HCT116 (cell line): Measurements from ENCODE around the gene INCENP. TPM values are rescaled to one million over a fixed set of nuclear protein-coding genes. Genes with fewer than 3 reads are reported as not detected.

Experiments
- ATAC-seq: fragments of 200-7000 bp; cut with Tn5 transposase; 2 replicates; pipeline ENCODE4 v1.9.1; 2020; ENCODE audit warnings: mild to moderate bottlenecking, moderate library complexity
- BruUV-seq: library from RNA; stranded (reverse); fragments of 400-500 nt; replicated peaks from 2 replicates; lab custom pipeline; 2021; lab: Mats Ljungman, UMichigan
- CTCF ChIA-PET: fragments of 300-600 bp; sonication (Branson Sonifier 250); formaldehyde crosslinking; loops from one replicate; lab custom pipeline; 2021; ENCODE audit warnings: antibody characterized with exemption; lab: Charles Lee
- POLR2A ChIA-PET: fragments of 300-600, 350-600 bp; sonication (Branson Sonifier 250); formaldehyde crosslinking; loops from one replicate; lab custom pipeline; 2021; ENCODE audit warnings: antibody characterized with exemption; lab: Charles Lee
- RAD21 ChIA-PET, 2 experiments: fragments of 300-600 bp; sonication (Branson Sonifier 250); formaldehyde crosslinking; loops; one replicate each; lab custom pipeline; 2023; ENCODE audit warnings: low total read pairs in 2 of 2; ENCODE audit not compliant: uncharacterized antibody in 2 of 2, unreplicated experiment in 2 of 2, low non-redundant PET in 1 of 2; lab: Charles Lee
- DNase-seq: peaks from one replicate; pipeline ENCODE4 v3.0.0-alpha.2; 2010; ENCODE audit warnings: low read depth, low spot score
- H2AFZ ChIP-seq: fragments of 200-600 bp; shearing (Covaris generic), sonication (generic); 2 replicates; pipeline ENCODE4 v1.6.1; 2017; ENCODE audit warnings: low read depth, mixed run types, mixed read lengths, antibody characterized with exemption, low read length; ENCODE audit not compliant: poor library complexity, severe bottlenecking
- H3K27ac ChIP-seq: 2 replicates; pipeline ENCODE4 v1.5.1; 2012; ENCODE audit warnings: low read depth, low read length
- H3K27me3 ChIP-seq: fragments of 200-600 bp; sonication (generic); 2 replicates; pipeline ENCODE4 v1.6.1; 2016; ENCODE audit warnings: mixed run types, low read length, mixed read lengths; ENCODE audit not compliant: insufficient read depth
- H3K36me3 ChIP-seq, 2 experiments: fragments of 200-500 bp in 1 of 2; fragments of 200-600 bp in 1 of 2; sonication (Bioruptor generic) in 1 of 2; sonication (generic) in 1 of 2; 2 replicates each; pipeline versions ENCODE4 v1.5.1 to v1.6.1; 2014 to 2016; ENCODE audit warnings: low read length in 2 of 2, inconsistent platforms in 1 of 2, mixed read lengths in 1 of 2, mixed run types in 1 of 2; ENCODE audit not compliant: insufficient read depth in 2 of 2, control insufficient read depth in 1 of 2
- H3K4me1 ChIP-seq, 2 experiments: fragments of 200-600 bp in 1 of 2; sonication (generic) in 1 of 2; 2 replicates each; pipeline versions ENCODE4 v1.5.1 to v1.6.1; 2012 to 2017; ENCODE audit warnings: low read length in 2 of 2, inconsistent platforms in 1 of 2, mild to moderate bottlenecking in 1 of 2, mixed read lengths in 1 of 2, mixed run types in 1 of 2, moderate library complexity in 1 of 2; ENCODE audit not compliant: insufficient read depth in 2 of 2, control insufficient read depth in 1 of 2
- H3K4me2 ChIP-seq: fragments of 200-600 bp; sonication (generic); 2 replicates; pipeline ENCODE4 v1.6.1; 2017; ENCODE audit warnings: mixed run types, low read length, mixed read lengths
- H3K4me3 ChIP-seq, 2 experiments: fragments of 200-600 bp in 1 of 2; sonication (generic) in 1 of 2; replicated peaks in 1 of 2; 2 replicates each; pipeline ENCODE4 v1.5.1; 2011 to 2016; ENCODE audit warnings: low read length in 2 of 2, control low read depth in 1 of 2, low read depth in 1 of 2, mild to moderate bottlenecking in 1 of 2, mixed read lengths in 1 of 2, mixed run types in 1 of 2
- H3K79me2 ChIP-seq: fragments of 200-600 bp; sonication (generic); 2 replicates; pipeline ENCODE4 v1.6.1; 2017; ENCODE audit warnings: mild to moderate bottlenecking, mixed run types, low read length, moderate library complexity, mixed read lengths; ENCODE audit not compliant: insufficient read depth
- H3K9ac ChIP-seq: fragments of 200-600 bp; sonication (generic); 2 replicates; pipeline ENCODE4 v1.6.1; 2016; ENCODE audit warnings: low read length, mixed read lengths
- H3K9me2 ChIP-seq: fragments of 200-600 bp; sonication (generic), shearing (Covaris generic); 2 replicates; pipeline ENCODE4 v1.6.1; 2017; ENCODE audit warnings: mixed run types, mild to moderate bottlenecking, moderate library complexity; ENCODE audit not compliant: insufficient read depth
- H3K9me3 ChIP-seq, 2 experiments: fragments of 200-500 bp in 1 of 2; fragments of 200-600 bp in 1 of 2; sonication (Bioruptor generic) in 1 of 2; sonication (generic) in 1 of 2; 2 replicates each; pipeline ENCODE4 v1.6.1; 2014 to 2017; ENCODE audit warnings: low read length in 2 of 2, mixed read lengths in 2 of 2, inconsistent platforms in 1 of 2, low read depth in 1 of 2, mild to moderate bottlenecking in 1 of 2, mixed run types in 1 of 2, moderate library complexity in 1 of 2; ENCODE audit not compliant: control insufficient read depth in 1 of 2, insufficient read depth in 1 of 2
- H4K20me1 ChIP-seq: fragments of 200-600 bp; sonication (generic), shearing (Covaris generic); 2 replicates; pipeline ENCODE4 v1.6.1; 2017; ENCODE audit warnings: mixed run types, mild to moderate bottlenecking, moderate library complexity; ENCODE audit not compliant: insufficient read depth
- ELF1 ChIP-seq: IDR thresholded peaks from 2 replicates; pipeline ENCODE4 v1.6.1; 2012; ENCODE audit warnings: low read depth, borderline replicate concordance
- EZH2phosphoT487 ChIP-seq: fragments of 200-600 bp; IDR thresholded peaks from 2 replicates; pipeline ENCODE4 v1.6.1; 2018; ENCODE audit warnings: antibody characterized with exemption, borderline replicate concordance
- MAX ChIP-seq: IDR thresholded peaks from 2 replicates; pipeline ENCODE4 v1.6.1; 2012
- POLR2A ChIP-seq: IDR thresholded peaks from 2 replicates; pipeline ENCODE4 v1.7.0; 2011; ENCODE audit warnings: borderline replicate concordance; ENCODE audit not compliant: insufficient read depth, insufficient read length; ENCODE audit errors: extremely low read depth
- POLR2AphosphoS5 ChIP-seq: IDR thresholded peaks from 2 replicates; pipeline ENCODE4 v1.6.1; 2011; ENCODE audit warnings: mild to moderate bottlenecking, low read depth, low read length, moderate library complexity
- REST ChIP-seq: IDR thresholded peaks from 2 replicates; pipeline ENCODE4 v1.6.1; 2012; ENCODE audit warnings: low read depth
- SRF ChIP-seq: IDR thresholded peaks from 2 replicates; pipeline ENCODE4 v1.6.1; 2012; ENCODE audit warnings: low read depth
- YY1 ChIP-seq: IDR thresholded peaks from 2 replicates; pipeline ENCODE4 v1.6.1; 2011; ENCODE audit warnings: low read length, low read depth, moderate library complexity, mild to moderate bottlenecking; ENCODE audit not compliant: insufficient replicate concordance; ENCODE audit errors: extremely low read depth
- ZFX ChIP-seq: fragments of 450-650 bp; IDR thresholded peaks from 2 replicates; pipeline ENCODE4 v1.6.1; 2017
- ZNF274 ChIP-seq: fragments of 200-500 bp; sonication (Bioruptor generic); IDR thresholded peaks from 2 replicates; pipeline ENCODE4 v1.6.1; 2014; ENCODE audit warnings: mild to moderate bottlenecking, low read depth, low read length, inconsistent platforms
- intact Hi-C: fragments of 100-400 bp; cut with micrococcal nuclease; formaldehyde crosslinking; loops from 2 replicates; pipeline ENCODE4 v1.10.0; 2022
- total RNA-seq: library from RNA; stranded (reverse); gene quantifications from one replicate; pipeline ENCODE4 v1.2.1, GENCODE V29; 2021; ENCODE audit not compliant: unreplicated experiment
- TF ChIP-seq, protein P1 (sequence below): IDR thresholded peaks from 2 replicates; pipeline ENCODE4 v1.6.1; 2011; ENCODE audit warnings: mild to moderate bottlenecking, low read length, moderate library complexity; ENCODE audit not compliant: insufficient replicate concordance; ENCODE audit errors: extremely low read depth

The INCENP gene
- total RNA-seq, 1 experiment from 2014 or later: 118 TPM

DNA sequence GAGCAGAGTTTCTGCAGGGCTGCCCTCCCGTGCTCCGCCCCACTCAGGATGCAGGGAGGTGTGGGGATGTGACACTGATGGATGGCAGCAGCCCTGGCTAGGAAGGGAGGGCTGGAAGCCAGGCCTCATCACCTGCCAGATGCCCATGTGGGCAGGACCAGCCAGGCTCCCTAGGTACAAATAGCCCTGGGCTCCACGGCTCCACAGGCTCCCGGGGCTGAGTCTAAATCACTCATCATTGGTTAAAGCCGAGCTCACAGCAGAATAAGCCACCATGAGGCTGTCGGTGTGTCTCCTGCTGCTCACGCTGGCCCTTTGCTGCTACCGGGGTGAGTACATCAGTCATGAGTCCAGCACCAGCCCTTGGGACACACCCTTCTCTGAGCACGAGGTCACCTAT is 66.2 kb downstream of the INCENP start, which contains the start of gene SCGB1D1:
Gene SCGB1D1, plus strand, starts transcription at position 206 of the 400 bp plus-strand sequence. Its CDS starts 69 bp downstream, at position 275.
- no peak within 1 kb of the TSS for H3K27ac ChIP-seq
- peaks cover 52% of the 10 kb centered on the region for H3K27me3 ChIP-seq
- H3K9me2 ChIP-seq: no peaks in the 10 kb centered on the region
- DNase-seq (no peak), ATAC-seq (no peak)
- intact Hi-C loops: no loop called here
- H3K4me3 ChIP-seq: no peak within 1 kb of the TSS
- H3K79me2 ChIP-seq: no peaks in the 10 kb centered on the region
- no peaks in the 10 kb centered on the region for H4K20me1 ChIP-seq
- POLR2A ChIA-PET: no interaction called here
- no peaks in the 10 kb centered on the region for H3K36me3 ChIP-seq
- CTCF ChIA-PET: no interaction called here
- H3K9ac ChIP-seq: no peak within 1 kb of the TSS
- no peak within 1 kb of the TSS for H3K4me2 ChIP-seq
- no TSS peak for BruUV-seq
- RAD21 ChIA-PET: no interaction called here
- no peaks in the 10 kb centered on the region for H3K9me3 ChIP-seq
- no peak within 1 kb of the TSS for H2AFZ ChIP-seq
- TF ChIP-seq ZNF274 (no peak), ZFX (no peak), ELF1 (no peak)
- TF ChIP-seq, protein P1, sequence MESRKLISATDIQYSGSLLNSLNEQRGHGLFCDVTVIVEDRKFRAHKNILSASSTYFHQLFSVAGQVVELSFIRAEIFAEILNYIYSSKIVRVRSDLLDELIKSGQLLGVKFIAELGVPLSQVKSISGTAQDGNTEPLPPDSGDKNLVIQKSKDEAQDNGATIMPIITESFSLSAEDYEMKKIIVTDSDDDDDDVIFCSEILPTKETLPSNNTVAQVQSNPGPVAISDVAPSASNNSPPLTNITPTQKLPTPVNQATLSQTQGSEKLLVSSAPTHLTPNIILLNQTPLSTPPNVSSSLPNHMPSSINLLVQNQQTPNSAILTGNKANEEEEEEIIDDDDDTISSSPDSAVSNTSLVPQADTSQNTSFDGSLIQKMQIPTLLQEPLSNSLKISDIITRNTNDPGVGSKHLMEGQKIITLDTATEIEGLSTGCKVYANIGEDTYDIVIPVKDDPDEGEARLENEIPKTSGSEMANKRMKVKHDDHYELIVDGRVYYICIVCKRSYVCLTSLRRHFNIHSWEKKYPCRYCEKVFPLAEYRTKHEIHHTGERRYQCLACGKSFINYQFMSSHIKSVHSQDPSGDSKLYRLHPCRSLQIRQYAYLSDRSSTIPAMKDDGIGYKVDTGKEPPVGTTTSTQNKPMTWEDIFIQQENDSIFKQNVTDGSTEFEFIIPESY: no peak
- no peaks in the 10 kb centered on the region for H3K4me1 ChIP-seq

- DNase-seq: no peak
- Histone ChIP-seq H3K9me3 (no peaks in the 10 kb centered on the region), H2AFZ (no peak overlapping the region), H3K9me2 (no peaks in the 10 kb centered on the region), H4K20me1 (no peaks in the 10 kb centered on the region), H3K9ac (no peak overlapping the region), H3K27me3 (peaks cover 55% of the 10 kb centered on the region), H3K27ac (no peak overlapping the region), H3K4me3 (no peak overlapping the region), H3K4me1 (no peaks in the 10 kb centered on the region), H3K4me2 (no peak overlapping the region), H3K36me3 (no peaks in the 10 kb centered on the region), H3K79me2 (no peaks in the 10 kb centered on the region)
- intact Hi-C loops: no loop called here
- BruUV-seq: no TSS peak
- ChIA-PET POLR2A (no interaction called here), RAD21 (no interaction called here), CTCF (no interaction called here)
- ATAC-seq: no peak
- TF ChIP-seq EZH2phosphoT487: no peak
- TF ChIP-seq POLR2A: no peak
- TF ChIP-seq REST: peak; percentile 79
- no peak for TF ChIP-seq POLR2AphosphoS5
- TF ChIP-seq YY1: no peak
- TF ChIP-seq SRF: no peak
- no peak for TF ChIP-seq MAX
- TF ChIP-seq ZFX: no peak
These were observed 70.1 kb downstream of the INCENP start for GRCh38 chr11:62193952-62194351.
